Stimulated activated CD8-positive, alpha-beta memory T cell treated with anti-CD3 and anti-CD28 coated beads, Interleukin-7, amount 100 ng/mL, for 48 hours (primary cell): Measurements from ENCODE around the gene NRXN3.
A peak's percentile ranks its signal among the peaks of the same experiment; 100 is the strongest.

Source experiments
- DNase-seq, 2 donors: peaks; one replicate each; pipeline ENCODE4 v3.0.0-alpha.2; 2020; ENCODE audit warnings: low read depth in 1 of 2; ENCODE audit errors: extremely low read depth in 1 of 2

The NRXN3 gene

DNA sequence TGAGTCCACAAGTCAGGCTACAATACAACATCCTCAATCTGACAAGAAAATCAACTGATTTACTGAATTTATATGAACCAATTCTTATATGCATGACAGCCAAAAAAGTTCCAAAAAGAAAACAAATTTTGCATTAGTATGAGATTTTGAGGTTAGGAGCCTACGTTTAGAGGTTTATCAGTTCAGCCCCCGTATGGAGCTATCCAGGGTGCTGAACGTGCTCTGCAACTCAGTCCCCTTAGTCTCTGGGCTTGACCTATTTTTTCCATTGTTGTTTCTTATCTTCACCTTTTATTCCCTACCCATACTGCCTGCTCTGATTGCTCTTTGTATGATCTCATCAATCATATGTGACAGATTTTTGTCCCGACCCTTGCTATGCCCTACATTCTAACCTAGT, 693.0 kb downstream of the NRXN3 start:
- no peak for DNase-seq

DNA sequence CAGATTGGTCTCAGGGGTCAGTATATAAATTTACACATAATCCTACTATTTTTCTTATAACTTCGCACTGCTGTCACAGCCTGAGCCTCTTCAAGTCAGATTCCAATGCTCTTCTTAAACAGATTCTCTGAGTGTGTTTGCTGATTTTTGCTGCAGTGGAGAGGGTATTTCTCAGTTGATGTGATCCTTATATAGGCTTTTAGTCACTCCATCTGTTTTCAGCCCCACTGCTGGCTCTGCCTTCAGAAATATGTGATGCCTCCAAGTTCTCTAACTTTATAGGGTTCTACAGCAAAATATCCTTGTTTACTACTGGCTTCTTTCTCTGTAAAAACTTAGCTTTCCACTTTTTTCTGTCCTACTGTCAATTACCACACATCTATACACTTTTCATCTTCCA, 702.7 kb downstream of the NRXN3 start:
- DNase-seq = no peak

DNA sequence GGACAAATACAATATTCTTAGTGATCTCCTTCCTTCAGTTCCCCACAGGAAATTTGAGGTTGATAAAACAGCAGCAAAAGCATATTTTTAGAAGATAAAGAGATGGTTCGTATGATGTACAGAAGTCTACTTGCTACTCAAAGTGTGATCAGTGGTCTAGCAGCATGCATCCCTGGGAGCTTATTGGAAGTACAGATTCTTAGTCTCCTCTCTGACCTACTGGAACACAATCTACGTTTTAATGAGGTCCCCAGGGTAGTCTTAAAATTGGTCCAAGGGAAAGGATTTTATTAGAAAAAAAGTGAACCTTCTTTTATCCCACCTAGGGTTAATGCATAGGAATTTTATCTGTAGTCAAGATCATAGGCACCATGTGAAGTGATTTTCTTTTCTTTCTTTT, 703.4 kb downstream of the NRXN3 start:
- DNase-seq = no peak

GRCh38 chr14:78875049-78875448, 704.9 kb downstream of the NRXN3 start:
- no peak for DNase-seq

- DNase-seq = no peak
These were observed 715.7 kb downstream of the NRXN3 start for GRCh38 chr14:78885884-78886283.

GRCh38 chr14:78897443-78897842, 727.3 kb downstream of the NRXN3 start:
- no peak for DNase-seq

- no peak for DNase-seq
These were observed 731.9 kb downstream of the NRXN3 start for GRCh38 chr14:78902010-78902623.

DNA sequence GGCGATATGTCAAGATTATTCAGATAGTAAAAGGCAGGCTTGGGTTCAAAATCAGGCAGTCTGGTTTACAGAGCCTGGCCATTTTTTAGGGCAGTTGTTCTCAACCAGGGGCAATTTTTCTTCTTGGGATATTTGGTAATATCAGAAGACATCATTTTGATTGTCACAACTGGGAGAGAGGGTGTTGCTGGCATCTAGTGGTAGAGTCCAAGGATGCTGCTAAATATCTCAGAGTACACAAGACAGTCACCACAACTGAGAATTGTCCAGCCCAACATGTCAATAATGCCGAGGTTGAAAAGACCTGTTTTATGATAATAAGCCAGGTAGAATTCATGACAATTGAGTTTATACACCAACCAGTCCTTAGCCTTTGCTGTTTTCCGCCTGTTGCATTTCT, 733.9 kb downstream of the NRXN3 start:
- no peak for DNase-seq

DNA sequence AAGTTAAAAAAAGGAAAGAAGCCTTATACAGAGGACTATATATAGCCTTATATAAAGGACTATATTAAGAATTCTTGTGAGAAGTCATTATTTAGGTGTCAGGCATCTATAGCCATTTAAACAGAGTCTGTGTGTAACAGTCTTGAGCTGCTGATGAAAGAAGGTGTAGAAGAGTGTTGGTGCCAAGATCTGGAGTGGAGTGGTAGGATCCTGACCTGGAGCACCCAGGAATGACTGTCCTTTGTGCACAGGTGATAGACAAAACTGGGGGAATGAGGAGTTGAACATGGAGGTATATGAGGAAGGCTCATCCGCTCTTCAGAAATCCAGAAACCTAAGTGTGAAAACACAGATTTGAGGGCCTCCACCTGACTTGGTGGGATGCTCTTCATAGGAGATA, 747.3 kb downstream of the NRXN3 start:
- no peak for DNase-seq

DNA sequence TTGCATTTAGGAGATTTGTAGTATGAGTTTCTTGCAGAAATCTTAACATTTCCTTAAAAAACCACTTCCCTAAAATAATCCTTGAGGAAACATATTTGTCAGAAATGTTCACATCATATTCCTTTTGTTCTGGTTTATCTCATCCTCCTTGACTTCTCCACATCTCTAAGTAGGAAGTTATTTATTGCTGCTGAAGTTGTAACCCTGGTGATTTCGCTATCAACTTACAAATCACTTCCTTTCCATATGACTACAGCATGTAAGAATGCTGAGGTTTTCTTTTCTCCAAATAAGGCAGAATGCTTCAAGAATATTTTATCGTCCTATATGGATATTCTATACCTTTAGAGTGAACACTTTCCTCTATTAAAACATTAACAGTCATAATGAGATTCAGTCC, 751.7 kb downstream of the NRXN3 start:
- no peak for DNase-seq

DNA sequence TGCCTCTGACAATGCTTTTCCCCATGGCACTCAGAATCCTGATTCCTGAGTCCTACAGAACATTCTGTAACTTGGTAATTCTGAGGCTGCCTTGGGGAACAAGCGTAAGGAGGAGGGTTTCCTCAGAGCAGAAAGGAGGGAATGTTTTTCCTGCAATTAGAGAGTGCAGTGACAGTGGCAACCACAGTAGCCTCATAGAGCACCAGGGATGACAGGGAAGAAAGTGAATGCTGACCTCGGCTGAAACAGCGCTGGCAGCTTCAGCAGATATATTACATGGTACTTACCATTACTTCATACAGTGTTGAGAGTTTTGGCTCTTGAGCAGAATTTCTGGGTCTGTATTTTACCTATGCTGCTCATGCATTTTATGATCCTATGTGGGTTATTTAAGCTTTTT, 757.1 kb downstream of the NRXN3 start:
- DNase-seq = no peak

DNA sequence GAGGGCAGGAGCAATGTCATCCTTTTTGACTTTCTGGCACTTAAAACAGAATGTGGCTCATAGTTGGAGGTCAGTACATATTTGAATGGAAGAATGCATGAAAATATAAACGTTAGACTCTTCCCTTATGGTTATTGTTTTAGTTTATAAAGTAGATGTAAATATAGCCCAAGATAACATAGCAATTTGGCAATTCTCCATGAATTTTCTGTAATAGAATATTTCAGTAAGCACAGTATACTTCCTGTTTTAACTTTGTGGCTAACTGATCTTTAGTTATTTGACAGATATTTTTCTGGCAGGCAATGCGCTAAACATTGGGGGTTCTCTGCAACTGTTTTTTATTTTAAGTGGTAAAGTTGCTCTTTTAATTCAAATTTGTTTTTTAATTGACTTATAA, 763.0 kb downstream of the NRXN3 start:
- DNase-seq = no peak

DNA sequence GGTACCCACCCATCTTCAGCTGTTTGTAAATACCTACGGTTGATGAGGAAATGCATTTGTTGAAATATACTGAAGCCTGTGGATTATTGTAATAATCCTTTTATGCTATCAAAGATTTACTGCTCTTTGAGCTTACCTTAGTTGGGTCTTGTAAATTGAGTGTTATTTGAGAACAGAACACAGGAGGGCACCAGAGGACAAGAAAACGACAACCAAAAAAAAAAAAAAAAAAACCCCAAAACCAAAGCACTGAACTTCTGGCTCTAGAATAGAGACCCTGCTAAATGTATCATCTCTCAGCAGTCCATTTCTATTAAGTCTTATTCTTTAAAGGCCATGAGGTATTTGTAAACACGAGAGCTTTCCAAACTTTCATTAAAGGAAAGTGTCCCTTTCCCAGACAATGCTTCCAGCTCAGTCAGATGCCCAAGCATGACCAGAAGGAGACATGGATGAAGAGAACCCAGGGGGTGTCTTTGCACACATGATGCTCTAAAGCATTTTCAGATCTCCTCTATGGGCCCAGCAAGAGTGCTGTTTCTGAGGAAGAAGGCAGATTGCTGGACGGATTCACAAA, 763.9 kb downstream of the NRXN3 start:
- no peak for DNase-seq

- no peak for DNase-seq
These were observed 776.8 kb downstream of the NRXN3 start for GRCh38 chr14:78946949-78947348.

DNA sequence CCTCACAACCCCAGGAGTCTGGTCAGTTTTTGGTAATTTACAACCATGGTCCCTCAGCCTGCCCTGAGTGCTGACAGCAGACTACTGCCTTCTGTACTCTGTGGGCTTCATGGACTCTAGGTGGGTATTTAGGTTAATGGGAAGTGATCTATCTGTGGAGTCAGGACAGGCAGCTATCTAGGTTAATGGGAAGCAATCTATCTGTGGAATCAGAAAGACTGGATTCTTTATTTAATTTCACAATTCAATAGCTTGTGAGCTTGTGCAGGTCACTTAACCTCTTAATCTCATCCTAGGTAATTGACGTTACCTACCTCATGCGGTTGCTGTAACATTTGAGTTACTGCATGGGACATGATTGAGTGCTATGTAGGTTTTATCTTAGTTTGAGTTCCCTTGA, 777.5 kb downstream of the NRXN3 start:
- no peak for DNase-seq

GRCh38 chr14:78950649-78951048, 780.5 kb downstream of the NRXN3 start:
- DNase-seq = no peak

GRCh38 chr14:78951602-78952001, 781.4 kb downstream of the NRXN3 start:
- DNase-seq = no peak

GRCh38 chr14:78959674-78960264, 789.6 kb downstream of the NRXN3 start:
- DNase-seq = peak; percentile 1 to 25

- no peak for DNase-seq
These were observed 797.1 kb downstream of the NRXN3 start for GRCh38 chr14:78967111-78967809.

GRCh38 chr14:78968265-78968664, 798.1 kb downstream of the NRXN3 start:
- DNase-seq = no peak

DNA sequence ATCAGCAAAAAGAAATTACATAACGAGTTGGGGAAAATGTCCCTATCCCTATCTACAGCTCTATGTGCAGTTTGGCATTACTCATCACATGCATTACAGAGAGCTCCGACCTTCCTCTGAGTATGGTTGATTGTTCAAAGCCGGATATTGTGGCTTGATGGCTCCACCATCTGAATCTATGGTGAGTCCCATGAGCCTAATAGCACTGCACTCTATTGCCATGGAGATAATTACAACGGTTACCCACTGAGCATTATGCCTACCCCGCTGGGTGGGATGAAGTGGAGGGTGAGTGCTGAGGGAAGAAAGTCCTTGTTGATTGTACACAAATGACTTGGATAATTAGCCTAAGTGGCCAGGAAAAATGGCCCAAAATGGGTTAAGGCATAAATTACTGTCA, 800.5 kb downstream of the NRXN3 start:
- DNase-seq = no peak

GRCh38 chr14:78972440-78972839, 802.3 kb downstream of the NRXN3 start:
- DNase-seq = no peak
